Breast epithelium (tissue), 3 donors: ENCODE results near the gene CDK5RAP2.

Source experiments
- POLR2A ChIP-seq: fragments of 450-650 bp; IDR thresholded peaks from one replicate; pipeline ENCODE4 v1.6.1; 2016; ENCODE audit warnings: antibody characterized with exemption, mild to moderate bottlenecking, moderate library complexity
- TF ChIP-seq, protein P1 (sequence below), 3 donors: fragments of 450-650 bp; IDR thresholded peaks; one replicate each; pipeline ENCODE4 v1.5.1; 2016 to 2017; ENCODE audit warnings: antibody characterized with exemption in 3 of 3, mild to moderate bottlenecking in 3 of 3, moderate library complexity in 3 of 3

DNA sequence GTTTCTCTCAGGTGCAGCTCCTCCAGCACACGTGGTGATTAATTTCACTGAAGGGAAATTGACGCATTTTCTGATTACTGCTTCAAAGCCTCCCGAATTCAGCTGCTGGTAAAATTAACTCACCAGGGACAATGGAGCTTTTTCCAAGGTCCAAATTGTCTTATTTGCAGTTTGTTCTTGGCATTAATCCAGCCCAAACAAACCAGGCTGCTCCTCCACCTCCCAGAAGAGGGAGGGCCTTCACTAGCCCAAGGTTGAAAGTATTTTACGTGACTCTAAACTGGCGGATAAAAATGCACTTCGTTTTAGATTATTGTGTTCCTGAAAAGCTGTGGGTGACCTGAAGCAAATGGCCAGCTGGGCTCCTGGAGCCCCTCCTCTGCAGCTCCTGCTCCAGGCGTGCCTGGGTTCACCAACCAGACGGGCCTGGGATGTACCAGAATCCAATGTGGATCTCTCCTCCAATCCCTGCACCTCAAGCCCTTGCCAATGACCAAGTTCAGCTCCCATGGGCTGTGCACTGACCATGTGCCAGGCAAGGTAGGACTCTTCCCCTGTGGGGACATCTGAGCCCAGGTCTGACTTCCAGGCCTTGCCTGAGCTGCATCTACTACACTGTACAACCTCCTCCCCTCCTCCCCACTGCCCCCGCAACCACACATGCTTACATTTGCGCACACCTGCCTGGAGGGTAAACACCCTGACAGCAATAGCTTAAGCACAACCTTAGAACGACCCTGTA lies 193.4 kb downstream of the CDK5RAP2 start:
- TF ChIP-seq, protein P1, sequence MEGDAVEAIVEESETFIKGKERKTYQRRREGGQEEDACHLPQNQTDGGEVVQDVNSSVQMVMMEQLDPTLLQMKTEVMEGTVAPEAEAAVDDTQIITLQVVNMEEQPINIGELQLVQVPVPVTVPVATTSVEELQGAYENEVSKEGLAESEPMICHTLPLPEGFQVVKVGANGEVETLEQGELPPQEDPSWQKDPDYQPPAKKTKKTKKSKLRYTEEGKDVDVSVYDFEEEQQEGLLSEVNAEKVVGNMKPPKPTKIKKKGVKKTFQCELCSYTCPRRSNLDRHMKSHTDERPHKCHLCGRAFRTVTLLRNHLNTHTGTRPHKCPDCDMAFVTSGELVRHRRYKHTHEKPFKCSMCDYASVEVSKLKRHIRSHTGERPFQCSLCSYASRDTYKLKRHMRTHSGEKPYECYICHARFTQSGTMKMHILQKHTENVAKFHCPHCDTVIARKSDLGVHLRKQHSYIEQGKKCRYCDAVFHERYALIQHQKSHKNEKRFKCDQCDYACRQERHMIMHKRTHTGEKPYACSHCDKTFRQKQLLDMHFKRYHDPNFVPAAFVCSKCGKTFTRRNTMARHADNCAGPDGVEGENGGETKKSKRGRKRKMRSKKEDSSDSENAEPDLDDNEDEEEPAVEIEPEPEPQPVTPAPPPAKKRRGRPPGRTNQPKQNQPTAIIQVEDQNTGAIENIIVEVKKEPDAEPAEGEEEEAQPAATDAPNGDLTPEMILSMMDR (IDR thresholded peaks at IDR 0.05): no peak
- no peak for TF ChIP-seq POLR2A
